NCI-H187 treated with DMSO at 0.1 percent for 48 hours (cell line): ENCODE measurements around the gene TCF7L2.
A peak's percentile ranks its signal among the peaks of the same experiment; 100 is the strongest.
"Not testable (repeated sequence)": the region's sequence is repeated elsewhere in the genome, so short reads cannot be mapped to it uniquely, and the experiment has no call there.

Experiments used
- DNase-seq: peaks from one replicate; lab custom pipeline; 2025; lab: John Stamatoyannopoulos, UW

Gene TCF7L2

DNA sequence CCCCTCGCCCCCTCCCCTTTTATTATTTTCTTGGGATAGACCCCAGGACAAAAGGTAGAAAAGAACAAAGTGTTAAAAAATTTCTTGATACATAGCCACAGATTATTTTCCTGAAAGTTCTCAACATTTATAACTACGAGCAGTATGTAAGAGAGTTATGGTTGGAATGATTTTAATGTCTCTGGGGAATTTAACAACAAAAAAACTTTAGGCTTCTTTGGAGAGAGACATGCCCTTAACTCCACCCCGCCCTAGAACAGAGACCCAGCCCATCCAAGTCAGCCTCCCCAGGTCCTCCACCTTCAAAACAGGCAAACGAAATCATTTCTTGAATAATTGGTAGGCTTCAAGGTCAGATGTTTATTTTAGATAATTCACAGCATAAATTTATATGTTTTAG is 97.1 kb downstream of the TCF7L2 start:
- DNase-seq = no peak

DNA sequence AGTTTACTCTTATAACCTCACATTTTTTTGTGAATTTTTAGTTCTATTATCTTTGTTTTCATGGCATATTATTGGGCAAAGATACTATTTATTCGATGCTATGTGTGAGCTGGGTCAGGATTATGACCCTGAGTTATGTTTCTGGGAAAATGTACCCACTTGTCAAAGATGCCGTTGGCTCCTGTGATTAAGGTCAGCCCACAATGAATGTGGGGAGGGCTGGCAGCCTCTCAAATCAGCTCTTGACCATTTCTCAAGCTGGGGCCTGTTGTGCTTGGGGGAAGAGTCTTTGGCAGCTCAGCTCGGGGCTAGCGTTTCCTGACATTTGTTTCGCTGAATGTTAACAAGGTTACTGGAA is 97.5 kb downstream of the TCF7L2 start:
- DNase-seq = no peak

DNA sequence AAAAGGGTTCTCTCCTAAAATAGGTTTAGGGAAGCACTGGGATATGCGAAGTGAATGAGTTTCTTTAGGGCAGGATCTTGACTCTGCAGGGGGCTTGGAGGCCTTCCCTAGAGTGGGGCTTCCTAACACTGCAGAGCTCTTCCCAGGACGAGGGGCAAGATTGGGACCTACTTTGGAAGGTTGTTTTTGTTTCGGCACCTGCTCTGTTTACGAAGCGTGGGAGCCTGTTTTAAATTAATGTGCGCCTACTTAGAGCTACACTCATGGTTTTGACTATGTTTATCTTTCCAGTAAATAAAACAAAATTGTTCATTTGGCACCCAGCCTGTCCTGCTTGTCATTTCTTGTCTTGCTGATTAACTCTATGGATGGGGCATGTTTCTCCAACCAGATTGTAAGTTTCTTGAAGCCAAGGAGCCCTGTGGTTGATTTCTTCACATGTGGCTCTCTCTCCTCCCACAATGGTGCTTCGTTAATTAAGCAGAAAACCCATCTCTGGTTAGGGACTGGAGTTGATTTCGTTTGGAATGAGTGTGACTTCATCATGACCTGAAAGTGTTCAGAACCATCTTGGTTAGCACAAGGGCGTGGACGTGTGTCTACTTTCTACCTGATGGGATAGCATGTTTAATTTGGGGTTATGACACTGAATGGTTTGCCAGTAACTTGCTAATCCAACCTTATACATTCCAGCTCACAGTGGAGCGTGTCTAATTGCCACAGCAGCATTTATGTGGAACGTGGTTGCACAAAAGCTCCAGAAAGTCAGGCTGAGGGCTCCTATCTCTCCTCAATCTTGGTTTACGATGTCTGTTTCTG is 98.1 kb downstream of the TCF7L2 start:
- DNase-seq = no peak

DNA sequence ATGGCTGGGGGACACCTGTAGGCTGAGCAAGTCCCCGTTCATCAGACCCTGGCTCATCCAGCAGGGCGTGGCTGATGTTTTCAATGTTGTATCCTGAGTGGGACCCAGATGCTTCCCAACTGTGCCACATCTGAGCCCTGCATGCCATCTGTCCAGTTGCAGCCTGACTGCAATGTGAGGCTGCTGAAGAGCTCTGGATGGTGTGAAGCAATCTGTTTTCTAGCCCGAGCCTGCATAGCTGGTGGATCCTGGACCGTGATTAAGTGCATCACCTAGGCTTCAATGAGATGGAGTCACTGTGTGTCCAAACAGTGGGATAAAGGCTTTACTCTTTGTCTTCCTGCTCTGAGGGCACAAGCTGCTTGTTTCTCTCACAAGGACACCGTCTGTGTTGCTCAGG is 99.8 kb downstream of the TCF7L2 start:
- no peak for DNase-seq

DNA sequence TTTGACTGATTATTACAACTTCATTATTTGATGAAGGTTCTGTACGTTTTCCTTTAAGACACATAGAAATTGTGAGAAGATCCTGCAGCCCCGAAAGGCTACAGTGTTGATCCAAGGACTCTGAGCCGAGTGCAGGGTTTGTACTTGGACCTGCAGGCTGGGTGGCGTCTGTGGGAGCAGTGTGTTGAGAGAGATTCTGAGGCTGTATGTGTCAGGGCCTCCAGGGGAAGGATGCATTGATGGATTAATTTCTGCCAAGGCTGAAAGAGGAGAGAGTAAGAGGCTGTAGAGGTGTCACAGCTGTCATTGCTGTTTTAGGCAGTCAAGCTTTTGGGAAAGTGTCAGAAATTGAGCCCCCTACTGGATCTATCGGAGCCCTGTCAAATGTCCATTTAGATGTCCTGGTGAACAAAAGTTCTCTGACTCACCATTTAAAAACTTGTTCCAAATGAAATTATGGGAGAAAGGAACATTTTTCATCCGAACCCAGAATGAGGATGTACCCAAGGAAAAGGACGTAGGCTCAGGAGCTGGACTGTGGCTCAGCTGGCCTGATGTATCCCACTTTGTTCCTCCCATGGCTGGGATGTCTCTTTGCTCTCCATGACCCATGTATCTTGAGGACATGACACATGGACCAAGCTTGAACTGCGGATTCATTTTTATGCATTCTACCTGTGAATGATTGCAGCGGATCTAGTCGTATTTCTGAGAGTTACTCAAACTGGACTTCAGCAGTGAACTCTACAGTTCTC is 102.2 kb downstream of the TCF7L2 start:
- no peak for DNase-seq

DNA sequence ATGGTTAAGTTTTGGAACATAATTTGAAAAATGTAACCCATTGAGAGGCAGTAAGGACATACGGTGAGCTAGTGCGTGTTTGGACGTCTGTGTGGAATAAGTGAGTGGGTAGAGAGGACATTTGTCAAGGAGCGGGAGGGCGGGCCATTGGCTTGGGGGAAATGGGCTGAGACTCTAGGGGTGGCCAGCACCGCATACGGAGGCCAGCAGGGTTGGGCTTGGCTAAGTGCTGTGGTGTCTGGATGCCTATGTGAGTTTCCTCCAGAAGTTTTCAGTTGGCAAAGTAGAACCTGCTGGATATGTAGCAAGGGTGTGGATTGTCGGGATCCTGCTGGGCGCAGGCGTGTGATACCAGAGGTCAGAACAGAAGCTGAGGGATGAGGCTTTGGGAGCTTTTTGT is 103.0 kb downstream of the TCF7L2 start:
- DNase-seq = no peak

DNA sequence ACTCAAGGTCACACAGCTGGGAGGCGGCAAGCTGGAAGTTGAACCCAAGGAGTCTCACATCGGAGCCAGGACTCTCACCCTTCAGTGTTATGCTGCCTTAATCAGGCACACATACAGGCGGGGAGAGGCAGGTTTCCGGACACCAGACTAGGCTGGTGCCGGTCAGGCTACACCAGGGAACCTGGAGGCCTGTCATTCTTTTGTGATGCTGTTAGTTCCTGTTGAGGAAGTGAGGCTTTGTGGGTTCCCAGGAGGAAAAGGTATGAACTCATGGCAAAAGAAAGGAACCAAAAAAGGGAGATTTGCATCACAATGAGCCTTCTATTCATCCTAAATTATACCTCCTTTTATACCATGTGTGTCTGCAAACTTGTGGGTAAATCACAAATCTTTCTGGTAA is 103.8 kb downstream of the TCF7L2 start:
- no peak for DNase-seq

DNA sequence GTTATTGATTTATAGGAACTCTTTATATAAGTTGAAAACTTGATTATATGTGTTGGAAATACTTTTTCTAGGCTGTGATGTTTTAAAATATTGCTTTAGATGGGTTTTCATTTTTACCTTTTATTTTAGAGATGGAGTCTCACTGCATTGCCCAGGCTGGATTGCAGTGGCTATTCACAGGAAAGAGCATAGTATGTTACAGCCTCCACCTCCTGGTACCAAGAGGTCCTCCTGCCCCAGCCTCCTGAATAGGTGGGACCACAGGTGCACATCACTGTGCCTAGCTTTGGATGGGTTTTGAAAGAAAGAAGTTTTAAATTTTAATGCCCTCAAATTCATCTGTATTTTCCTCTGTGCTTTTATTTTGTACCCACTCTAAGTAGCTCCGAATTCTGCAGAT is 105.4 kb downstream of the TCF7L2 start:
- no peak for DNase-seq

DNA sequence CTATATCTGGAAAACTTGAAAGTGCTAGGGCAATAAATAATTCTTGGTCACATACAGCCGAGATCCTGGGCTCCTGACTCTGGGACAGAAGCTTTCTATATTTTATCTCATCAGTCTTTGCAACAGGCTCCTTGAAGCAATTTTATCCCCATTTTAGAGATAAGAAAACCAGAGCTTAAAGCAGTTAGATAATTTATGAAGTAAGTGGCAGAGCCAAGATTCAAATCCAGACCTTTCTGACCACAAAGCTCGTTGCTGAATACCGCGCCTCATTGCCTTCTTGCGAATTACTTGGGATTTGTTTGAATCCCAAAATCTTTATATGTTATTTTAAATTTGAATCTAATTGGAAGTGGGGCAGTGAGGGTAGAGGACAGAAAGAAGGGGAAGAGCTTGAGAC is 106.0 kb downstream of the TCF7L2 start:
- no peak for DNase-seq

DNA sequence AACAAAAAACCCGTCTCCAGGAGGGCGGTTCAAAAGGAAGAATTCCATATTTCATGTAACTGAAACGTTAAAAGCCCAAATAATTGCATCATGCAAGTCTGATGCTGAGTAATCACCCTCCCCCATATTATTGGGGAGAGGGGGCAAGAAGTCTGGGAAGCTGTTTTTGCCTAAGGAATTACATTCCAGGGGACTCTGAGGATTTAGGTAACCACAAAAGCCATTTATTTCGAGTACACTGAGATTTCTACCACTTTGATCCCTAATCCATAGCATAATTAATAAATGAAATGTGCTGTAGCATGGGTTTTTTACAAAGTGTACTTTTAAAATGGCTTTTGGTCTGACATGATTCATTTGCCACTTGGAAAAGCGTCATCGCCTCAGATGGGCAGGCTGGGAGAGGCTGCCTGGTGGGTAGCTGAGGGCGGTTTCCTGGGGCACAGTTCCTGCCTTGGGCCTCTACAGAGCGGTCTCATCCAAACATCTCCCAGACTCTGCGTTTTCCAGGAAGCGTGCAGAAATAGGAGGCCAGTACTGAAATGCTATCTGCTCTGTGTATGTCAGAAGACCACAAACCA is 106.5 kb downstream of the TCF7L2 start:
- no peak for DNase-seq

DNA sequence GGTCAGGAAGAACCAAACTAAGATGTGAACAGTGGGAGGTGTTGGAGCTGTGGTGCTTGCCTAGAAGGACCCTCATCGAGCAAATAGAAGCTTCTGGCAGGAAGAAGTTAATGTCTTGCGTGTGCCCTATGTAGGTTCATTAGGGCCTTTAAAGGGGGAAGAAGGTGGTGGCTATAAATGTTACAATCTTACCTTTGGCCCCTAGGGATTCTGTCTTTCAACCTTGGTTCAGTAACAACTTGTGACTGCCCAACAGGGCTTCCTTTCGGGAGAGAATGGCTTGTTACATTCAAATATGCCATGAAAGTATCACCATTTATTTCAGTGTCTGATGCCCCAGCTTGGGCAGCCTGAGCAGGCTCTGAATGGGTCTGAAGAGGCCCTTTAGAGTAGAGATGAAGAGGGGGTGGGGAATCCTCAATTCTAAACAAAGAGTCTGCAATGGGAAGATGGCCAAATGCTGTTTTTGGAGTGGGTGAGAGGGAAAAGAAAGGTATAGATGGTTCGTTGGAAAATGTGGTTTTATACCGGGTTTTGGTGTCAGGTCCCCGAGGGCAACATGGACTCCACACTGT is 108.0 kb downstream of the TCF7L2 start:
- DNase-seq = peak; percentile 74

DNA sequence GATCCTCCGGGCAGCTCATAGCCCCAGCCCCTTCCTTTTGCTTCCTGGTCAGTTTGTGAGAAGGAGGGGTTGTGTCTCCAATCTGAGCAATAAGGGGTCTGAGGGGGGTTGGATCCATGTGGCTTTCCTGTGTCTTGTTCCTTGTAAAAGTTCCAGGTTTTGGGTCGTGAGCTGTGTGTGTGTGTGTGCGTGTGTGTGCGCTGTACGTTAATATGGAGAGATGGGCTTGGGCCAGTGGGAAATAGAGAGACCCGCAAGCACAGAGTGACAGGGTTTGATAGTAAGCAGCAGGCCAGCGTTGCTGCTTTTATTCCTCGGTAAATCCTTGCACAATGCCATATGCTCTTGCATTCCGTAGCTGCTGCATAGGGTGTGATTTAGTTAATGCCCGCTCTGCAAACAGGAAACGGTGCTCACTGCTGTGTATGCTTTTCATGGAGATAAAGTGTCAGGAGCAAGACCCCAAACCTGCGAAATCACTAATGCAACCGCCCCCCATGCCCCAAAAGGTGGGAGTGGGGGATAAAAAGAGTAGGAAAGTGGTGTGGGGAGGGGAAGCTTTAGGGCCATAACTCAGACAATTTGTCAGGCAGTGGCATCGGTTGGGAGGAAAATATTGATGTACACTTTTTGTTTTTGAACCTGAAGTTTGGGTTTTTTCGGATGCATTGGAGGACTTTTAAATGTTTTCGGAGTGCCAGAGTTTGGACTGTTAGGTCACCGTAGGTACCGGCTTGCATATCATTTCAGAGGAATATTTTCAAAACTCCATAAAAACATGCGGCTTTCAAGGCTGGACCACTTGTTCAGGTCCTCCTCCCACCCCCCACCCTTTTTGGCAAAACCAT is 108.7 kb downstream of the TCF7L2 start:
- no peak for DNase-seq

DNA sequence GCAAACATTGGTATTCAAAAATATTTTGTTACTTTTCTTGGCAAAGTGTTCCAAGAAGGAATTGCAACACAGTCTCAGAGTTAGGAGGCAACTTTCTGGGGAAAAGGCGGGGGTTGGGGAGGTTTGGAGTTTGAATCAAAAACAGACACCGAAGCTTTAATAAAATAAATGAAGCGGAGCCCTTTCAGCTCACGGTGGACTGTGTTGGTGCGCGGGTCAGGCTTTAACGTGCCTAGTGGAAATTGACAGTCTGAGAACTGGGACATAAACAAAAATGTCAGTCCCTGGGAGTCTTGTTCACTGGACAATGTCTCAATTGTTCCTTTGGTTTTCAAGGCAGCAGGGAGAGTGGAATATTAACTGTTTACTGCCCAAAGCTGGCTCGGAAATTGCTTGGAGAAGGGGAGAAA is 109.3 kb downstream of the TCF7L2 start:
- DNase-seq = no peak

DNA sequence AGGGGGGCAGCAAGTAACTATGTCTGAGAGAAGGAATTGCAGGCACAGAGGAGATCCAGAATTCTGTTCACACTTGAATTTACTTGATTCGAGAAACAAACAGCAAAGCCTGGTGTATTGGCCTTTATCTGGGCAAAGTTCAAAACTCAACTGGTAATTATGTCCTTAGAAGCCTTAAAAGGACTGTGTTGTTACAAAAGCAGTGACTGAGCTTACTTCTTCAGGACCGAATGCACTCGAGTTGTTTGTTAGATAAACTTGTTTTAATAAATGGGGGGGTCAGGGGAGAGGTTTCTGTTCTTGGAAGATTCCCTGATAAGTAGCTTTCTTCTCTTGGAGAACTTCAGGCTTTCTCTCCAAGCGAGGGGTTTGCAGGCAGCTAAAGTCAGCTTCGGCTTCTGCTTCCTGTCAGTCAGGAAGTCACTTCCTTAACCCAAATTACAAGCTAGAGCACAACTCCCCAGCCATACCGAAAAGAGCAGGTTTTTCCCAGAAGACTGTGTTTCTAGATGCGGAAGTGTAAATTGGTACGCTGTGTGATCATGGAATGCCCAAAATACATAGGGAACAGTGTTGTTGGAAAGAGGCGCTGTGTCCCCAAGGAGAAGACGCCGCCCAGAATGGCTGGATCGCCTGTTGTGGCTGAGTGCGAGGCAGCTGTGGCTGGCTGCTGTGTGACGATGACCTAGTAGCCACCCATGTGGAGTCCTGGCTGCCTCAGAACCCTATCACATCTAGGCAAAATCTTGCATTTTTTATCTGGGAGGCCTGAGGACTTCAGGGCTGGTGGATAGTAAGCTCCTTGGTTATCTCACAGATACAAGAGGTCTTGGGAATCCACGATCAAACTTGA is 110.4 kb downstream of the TCF7L2 start:
- DNase-seq = no peak

DNA sequence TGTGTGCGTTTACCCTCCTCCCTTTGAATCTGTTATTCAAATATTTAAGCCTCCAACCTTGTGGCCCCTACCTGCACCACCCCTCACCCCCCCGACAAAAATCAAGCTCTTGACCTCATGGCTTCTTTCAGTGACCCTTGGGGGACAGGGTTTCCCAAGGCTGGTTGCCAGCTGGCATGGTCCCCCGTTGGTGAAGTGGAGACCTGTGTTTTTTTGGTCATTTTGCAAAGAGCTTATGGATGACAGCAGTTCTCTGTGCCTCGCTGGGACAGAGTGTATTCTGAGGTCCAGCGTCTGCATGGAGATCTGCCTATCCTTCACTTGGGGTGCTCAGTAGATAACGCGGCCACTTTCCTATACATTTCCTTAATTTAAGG is 111.0 kb downstream of the TCF7L2 start:
- no peak for DNase-seq

DNA sequence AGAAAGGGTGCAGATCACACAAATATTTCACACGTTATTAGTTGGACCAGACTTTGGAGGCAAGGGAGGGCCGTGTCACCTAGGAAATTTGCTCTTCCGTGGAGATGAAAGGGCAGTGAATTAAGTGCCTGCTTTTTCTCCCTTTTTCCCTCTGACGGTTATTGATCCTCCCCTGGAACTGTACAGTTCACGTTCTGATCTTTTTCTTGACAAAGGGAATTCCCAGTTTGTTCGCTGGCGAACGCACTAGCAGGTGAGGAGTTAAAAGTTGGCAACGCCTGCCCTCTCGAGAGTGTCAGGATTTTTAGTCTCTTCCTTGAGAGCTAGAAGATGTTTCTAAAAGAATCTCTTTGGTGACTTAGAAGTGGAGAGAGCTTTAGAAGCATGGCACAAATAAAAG is 111.5 kb downstream of the TCF7L2 start:
- no peak for DNase-seq

DNA sequence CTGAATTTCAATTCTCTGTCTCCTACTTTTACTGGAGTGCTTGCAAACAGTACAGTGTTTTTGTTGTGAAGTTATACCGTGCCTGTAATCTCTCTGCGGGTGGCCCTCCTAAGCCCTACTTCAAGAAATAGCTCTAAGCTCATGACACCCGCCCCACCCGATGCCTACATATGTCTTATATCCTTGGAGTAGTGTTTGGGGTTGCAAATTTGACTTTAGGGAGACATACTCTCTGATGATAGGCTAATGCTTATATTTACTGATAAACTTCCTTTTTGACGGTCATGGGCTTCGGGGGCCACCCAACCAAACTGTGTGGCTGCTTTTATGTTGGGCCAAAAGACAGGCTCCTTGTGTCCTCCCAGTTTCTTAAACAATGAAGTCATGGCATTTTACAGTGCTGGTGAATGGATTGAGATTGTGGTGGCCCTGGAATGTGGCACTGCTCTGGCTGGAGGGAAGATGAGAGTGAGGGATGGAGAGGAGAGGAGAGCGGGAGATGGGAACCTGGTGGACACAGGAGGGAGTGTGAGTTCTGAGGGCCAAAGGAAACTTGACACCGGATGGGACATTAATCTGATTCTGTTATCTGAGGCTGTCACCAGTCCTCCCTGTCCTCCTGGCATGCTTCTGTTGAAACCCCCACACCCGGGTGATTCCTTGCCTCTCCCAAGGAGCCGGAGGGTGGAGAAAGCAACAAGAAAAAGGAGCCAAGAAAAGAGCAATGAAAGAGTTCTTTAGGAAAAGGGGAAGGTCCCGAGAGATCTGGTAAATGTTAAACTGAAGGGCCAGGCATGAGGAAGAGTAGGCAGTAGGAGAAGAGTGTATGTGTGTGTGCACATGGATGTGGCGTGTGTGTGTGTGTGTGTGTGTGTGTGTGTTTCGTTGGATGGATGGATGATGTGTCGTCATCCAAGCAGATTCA is 113.3 kb downstream of the TCF7L2 start:
- no peak for DNase-seq

DNA sequence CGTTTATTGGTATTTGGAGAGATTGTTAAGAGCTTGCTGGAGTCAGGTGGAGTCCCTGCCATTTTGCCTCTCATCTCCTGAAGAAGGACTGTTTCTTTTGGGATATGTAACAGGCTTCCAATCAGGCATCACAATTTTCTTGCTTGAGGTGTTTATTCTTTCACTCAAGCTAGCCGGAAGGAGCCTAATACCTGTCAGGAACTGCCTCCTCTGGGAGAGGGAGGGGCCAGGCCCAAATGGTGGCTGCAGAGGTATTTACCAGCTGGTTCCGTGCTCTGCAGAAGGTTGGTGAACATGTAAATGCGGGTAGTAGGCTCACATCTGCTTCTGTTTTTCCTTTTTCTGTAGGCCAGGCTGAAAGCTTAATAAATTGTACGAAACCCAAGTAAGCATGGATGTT is 114.0 kb downstream of the TCF7L2 start:
- DNase-seq = no peak

DNA sequence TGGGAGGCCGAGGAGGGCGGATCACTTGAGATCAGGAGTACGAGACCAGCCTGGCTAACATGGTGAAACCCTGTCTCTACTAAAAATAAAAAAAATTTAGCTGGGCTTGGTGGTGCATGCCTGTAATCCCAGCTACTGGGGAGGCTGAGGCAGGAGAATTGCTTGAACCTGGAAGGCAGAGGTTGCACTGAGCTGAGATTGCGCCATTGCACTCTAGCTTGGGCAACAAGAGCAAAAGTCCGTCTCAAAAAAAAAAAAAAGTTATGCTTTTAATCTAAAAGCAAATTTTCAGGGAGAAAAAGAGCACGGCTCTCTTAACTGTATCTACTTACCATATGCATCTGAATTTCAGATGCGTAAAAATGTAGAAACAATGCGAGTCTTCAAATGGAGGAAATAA is 116.1 kb downstream of the TCF7L2 start:
- DNase-seq = not testable (repeated sequence)
